SW 1271 (cell line): ENCODE measurements around the gene CA10.

ENCODE experiments used
- DNase-seq, 2 experiments: peaks; one replicate each; lab custom pipeline; 2025; lab: John Stamatoyannopoulos, UW

The CA10 gene

DNA sequence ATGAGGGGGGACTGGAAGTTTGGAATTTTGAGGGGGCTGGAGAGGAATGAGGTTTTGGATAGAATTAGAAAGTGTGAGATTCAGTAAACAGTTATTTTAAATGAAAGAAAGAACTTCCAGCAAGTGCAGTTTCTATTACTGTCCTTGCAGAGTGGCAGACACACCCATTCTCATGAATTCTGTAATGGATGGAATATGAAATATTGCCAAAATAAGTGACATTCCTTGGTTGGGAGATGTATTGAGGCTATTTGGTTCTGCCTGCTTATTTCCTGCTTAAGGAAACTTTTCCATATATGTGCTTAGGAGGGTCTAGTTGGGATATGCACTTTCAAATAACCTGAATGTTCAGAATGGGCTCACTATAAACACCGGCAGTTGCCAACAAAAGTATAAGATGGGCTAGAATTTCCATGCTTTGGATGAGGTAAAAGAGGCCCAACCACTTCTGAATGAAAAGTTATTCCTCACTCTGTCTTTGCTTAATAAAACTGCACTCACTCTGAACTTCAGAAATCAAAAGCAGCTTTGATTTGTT is 434.4 kb downstream of the CA10 start:
- DNase-seq = no peak

- no peak for DNase-seq
Observed at GRCh38 chr17:51722994-51723393, 435.5 kb downstream of the CA10 start.

GRCh38 chr17:51721730-51722129 is 436.8 kb downstream of the CA10 start:
- no peak for DNase-seq

DNA sequence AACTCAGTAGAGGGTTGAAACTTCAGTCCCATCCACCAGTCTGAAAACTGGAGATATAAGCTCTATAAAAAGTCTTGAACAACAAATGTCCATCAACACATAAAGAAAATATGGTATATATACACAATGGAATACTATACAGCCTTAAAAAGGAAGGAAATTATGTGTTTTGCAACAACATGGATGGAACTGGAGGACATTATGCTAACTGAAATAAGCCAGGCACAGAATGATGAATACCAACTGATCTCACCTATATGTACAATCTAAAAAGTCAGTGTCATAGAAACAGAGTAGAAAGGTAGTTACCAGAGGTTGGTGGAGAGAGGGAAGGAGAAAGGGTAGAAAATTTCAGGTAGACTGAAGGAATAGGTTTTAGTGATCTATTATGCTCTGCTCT is 438.1 kb downstream of the CA10 start:
- DNase-seq = no peak

DNA sequence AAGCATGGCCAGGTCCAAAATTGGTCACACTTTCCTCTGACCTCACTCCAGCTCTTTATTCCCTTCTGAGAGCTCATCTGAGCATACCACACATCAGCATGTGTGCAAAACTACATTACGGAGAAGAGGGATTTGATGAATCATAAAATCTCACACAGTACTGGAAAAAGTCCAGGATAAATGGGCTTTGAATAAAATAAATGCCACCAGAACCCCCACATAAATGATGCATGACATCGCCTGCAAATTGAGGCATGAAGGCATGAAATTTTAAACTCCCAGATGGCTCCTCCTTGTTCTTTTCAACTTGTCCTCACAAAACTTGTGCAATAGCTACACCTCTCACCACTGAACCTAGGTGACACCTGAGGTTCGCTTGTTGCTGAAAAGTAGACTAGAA is 439.5 kb downstream of the CA10 start:
- no peak for DNase-seq

- DNase-seq = no peak
Observed at GRCh38 chr17:51711581-51711980, 446.9 kb downstream of the CA10 start.

GRCh38 chr17:51710634-51710979 is 447.9 kb downstream of the CA10 start:
- no peak for DNase-seq

- DNase-seq = no peak
Observed at GRCh38 chr17:51709694-51710633, 448.6 kb downstream of the CA10 start.

DNA sequence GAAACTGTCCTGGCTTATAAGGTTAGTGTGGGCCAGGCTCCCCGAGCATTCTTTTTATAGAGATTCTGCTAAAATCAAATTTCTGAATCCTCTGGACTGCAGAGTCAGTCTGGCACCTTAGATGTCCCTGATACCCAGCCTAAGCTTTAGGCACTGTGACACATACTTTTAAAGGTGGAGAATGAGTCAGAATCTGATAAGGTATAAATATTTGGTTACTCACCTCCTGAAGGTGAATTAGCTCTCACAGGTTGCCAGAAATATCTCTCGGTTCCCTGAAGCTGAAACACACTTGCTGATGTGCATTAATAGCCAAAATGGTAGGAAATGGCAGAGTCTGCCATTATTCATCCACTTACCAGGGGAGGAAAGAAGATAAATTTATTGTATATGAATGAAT is 451.3 kb downstream of the CA10 start:
- DNase-seq = no peak

- DNase-seq = no peak
Observed at GRCh38 chr17:51706093-51706492, 452.4 kb downstream of the CA10 start.

- no peak for DNase-seq
Observed at GRCh38 chr17:51703361-51704341, 454.9 kb downstream of the CA10 start.

DNA sequence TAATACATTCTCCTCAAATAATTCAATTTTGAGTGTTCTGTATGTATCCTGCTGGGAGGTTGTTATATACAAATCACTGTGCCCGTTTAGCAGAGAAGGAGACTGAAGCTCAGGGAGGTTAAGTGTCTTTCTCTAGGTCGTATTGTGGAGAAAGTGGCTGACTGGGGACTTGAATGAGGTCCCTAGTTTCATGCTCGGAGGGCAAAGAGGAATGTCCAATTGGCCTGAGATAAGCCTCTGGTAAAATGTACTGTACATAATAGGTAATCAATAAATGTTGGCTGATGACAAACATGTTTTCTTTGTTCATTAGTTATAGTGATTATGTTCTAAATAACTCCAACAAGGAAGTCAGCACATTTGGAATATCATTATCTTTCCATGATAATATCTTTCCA is 455.6 kb downstream of the CA10 start:
- DNase-seq = no peak

- no peak for DNase-seq
Observed at GRCh38 chr17:51701501-51701900, 457.0 kb downstream of the CA10 start.

DNA sequence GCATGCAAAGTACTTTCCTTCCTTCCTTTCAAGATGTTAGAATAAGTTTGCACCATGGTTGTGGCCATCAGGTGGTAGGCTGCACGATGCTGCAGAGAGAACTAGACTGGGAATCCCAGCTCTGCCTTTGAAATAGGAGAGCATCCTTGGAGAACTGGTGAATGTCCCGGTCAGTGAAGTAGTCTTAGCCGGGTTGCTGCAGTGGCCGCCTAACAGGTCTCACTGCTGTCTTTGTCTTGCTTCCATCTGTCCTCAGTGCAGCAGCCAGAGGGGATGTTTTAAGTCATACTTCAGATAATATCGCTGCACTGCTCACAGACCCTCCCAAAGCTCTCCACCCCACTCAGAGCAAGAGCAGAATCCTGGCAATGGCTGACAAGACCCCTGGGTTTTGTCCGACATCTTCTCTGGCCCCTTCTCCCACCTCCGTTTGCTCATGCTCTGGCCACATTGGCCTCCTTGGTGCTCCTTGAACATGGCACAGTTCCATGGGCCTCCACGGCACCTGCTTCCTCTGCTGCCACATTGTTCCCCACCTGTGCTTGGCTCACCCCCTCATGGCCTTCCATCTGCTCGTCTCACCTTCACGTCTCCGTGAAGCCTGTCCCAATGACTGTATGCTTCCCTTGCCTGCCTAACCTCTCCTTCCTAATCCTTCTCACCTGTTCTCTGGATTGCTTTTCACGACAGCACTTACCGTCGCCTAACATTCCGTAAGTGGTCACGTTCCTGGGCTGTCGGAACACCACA is 458.3 kb downstream of the CA10 start:
- DNase-seq = no peak

GRCh38 chr17:51699303-51699702 is 459.2 kb downstream of the CA10 start:
- no peak for DNase-seq

- DNase-seq = no peak
Observed at GRCh38 chr17:51692917-51693316, 465.6 kb downstream of the CA10 start.

GRCh38 chr17:51687887-51688286 is 470.6 kb downstream of the CA10 start:
- no peak for DNase-seq

DNA sequence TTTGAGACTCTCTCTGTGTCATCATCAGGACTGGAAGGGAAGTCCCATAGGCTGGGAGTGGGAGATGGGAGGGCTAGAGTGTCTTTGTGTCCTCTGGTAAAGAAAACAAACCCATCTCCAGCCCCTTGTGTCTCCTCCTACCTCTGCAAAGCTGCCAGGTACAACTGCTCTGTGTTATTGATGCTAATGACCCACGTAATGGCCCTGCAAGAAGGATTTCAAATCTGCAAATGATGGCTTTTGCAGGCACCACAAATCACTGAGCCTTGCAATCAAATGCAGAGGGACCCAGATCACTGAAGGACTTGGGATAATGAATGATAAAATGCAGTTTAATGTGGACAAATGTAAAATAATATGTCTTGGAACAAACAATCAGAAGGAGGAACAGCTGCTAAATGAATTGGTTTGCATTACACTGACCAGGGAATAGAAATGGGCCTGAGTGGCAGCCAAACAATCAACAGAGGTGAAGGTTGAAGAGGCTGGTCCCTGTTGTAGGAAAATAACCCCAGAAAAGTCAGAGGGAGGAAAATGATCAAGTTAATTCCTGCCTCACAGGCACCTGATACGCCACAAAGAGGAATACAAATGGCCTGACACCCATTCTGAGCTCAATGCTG is 473.1 kb downstream of the CA10 start:
- no peak for DNase-seq

DNA sequence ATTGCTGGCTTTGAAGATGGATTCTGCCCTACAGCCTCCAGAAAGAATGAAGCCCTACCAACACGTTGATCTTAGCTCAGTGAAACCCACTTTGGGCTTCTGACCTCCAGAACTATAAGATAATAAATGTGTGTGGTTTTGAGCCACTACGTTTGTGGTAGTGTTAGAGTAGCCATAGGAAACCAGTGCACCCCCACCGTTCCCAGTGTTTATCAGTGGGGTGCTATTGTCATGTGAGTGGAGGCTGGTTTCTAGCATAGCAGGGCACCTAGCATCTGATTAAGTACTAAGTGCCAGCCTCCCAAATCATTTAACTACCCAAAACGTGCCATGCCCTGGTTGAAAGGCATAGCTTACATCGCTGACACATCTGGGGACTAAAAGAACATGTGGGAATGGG is 474.3 kb downstream of the CA10 start:
- no peak for DNase-seq

DNA sequence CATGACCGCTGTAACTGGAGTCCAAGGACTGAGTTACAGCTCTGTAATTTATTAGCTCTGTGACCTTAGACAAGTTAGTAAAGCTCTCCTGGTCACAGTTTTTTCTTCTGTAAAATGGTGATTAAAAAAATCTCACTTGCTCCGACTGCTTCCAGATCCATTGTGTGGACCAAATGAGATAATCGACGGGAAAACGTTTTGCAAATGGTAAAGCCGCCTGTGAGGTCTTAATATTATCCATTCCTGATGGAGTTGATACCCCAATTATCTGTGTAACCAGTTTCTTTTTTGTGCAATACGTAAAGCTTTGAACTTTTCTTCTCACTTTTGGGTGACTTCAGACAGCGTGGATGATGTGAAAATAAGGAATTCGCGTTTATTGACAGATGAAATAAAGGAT is 475.2 kb downstream of the CA10 start:
- DNase-seq = no peak

- no peak for DNase-seq
Observed at GRCh38 chr17:51682115-51682514, 476.4 kb downstream of the CA10 start.
